Left lobe of liver (tissue), 2 donors: ENCODE results near the gene PLSCR1. TPM values are rescaled to one million over a fixed set of nuclear protein-coding genes. Genes with fewer than 3 reads are reported as not detected.
A peak's percentile ranks its signal among the peaks of the same experiment; 100 is the strongest.
"Not testable (repeated sequence)": the region's sequence is repeated elsewhere in the genome, so short reads cannot be mapped to it uniquely, and the experiment has no call there.

Source experiments
- ATAC-seq: fragments of 200-7000 bp; cut with Tn5 transposase; one replicate; pipeline ENCODE4 v1.9.1; 2020; ENCODE audit warnings: mild to moderate bottlenecking, moderate library complexity
- DNase-seq: peaks from one replicate; pipeline ENCODE4 v3.0.0-alpha.2; 2020; ENCODE audit warnings: low spot score
- total RNA-seq: library from RNA; stranded (reverse); gene quantifications from one replicate; pipeline ENCODE4 v1.2.1, GENCODE V29; 2021
- donor health status: DM: no; HTN: no; CAD: no; lungs with moderate emphysema.
- donor health status: DM: no; HTN: yes; CAD: no.

PLSCR1 gene
- total RNA-seq, 1 donor from 2014 or later, result 21.3 TPM

DNA sequence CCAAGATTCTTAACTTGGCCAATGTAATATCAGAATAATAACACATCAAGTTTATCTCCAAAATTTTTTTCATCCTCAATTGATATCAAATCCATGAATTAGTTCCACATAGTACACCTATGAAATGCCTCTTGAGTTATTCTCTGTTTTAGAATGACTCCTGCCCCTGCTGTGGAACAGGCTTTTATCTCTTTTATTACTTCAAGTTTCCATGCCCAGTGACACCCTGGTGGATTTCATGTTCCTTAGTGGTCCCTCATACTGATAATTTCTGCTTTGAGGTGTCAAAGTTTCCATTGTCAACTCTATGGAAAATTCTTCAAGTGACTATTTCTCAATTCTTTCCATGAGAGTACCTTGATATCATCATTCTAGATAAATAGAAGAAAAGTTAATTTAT, 24.6 kb downstream of the PLSCR1 start:
- DNase-seq (no peak), ATAC-seq (no peak)

DNA sequence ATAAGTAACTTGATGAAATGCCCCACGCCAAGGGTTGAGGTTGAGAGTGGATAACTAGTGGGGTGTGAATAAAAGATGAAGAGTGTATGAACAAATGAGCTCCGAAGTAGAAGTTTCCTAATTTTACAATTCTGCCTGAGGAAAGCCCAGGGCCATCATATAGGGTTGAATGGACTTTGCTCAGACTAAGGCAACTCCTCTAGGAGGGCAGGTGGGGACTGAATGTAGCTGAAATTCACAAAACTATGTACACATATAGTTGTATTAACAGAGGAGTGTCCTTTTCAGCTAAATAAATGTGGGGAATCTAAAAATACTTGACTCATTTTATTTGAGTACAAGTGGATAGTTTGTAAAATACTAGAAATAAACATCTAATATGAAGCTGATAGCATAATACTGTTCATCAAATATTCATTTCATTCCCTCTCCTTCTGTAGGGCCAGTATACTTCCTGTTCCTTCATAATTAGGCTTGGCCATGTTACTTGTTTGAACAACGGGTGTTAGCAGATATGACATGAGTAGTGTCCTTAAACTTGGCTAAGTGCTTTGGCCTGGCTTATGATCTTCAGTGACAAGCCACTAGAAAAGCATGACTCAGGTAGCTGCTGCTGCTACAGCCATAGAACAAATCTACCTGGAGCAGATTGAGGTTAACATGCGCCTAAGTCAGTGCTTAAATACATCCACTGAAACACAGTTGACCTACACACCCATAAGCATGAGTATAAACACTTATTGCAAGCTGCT, 26.5 kb downstream of the PLSCR1 start:
- DNase-seq (no peak), ATAC-seq (peak; percentile 93)

- ATAC-seq (no peak), DNase-seq (no peak)
Observed at GRCh38 chr3:146513386-146514051, 30.9 kb downstream of the PLSCR1 start.

- ATAC-seq (peak; percentile 90), DNase-seq (peak; percentile 61)
Observed at GRCh38 chr3:146511402-146512134, 32.8 kb downstream of the PLSCR1 start.

GRCh38 chr3:146507331-146508120, 36.9 kb downstream of the PLSCR1 start:
- ATAC-seq (no peak), DNase-seq (no peak)

DNA sequence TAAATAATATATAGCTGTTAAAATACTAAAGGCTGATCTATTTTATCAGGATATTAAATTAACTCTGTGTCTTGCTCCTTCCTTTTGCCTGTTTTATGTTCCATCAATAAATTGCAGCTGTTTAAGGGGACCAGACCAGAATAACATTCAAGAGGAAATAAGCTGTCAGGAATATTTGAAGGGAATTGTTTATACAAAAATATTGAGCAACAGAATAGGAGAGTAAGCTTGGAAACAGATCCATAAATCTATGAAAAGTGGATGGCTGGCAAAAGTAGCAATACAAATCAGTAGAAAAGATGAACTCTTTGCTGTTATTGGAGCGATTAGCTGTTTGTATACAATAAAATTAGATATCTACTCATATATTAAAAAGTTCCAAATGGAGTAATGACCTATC, 38.9 kb downstream of the PLSCR1 start:
- ATAC-seq, result no peak
- no peak for DNase-seq

DNA sequence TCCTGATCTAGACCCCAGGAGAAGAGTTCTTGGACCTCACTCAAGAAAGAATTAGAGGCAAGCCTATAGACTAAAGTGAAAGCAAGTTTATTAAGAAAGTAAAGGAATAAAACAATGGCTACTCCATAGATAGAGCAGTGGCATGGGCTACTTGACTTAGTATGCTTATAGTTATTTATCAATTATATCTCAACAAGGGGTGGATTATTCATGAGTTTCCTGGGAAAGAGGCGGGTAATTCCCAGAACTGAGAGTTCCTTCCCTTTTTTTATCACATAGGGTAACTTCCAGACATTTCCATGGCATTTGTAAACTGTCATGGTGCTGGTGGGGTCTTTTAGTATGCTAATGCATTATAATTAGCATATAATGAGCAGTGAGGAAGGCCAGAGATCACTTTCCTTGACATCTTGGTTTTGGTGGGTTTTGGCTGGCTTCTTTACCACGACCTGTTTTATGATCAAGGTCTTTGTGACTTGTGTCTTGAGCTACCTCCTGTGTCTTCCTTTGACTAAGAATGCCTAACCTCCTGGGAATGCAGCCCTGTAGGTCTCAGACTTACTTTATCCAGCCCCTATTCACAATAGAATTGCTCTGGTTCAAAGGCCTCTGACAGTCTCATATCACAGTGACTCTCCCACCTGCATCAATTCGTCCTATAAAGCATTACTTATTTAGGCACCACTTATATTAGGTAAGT, 39.8 kb downstream of the PLSCR1 start:
- no peak for ATAC-seq
- DNase-seq, result no peak

DNA sequence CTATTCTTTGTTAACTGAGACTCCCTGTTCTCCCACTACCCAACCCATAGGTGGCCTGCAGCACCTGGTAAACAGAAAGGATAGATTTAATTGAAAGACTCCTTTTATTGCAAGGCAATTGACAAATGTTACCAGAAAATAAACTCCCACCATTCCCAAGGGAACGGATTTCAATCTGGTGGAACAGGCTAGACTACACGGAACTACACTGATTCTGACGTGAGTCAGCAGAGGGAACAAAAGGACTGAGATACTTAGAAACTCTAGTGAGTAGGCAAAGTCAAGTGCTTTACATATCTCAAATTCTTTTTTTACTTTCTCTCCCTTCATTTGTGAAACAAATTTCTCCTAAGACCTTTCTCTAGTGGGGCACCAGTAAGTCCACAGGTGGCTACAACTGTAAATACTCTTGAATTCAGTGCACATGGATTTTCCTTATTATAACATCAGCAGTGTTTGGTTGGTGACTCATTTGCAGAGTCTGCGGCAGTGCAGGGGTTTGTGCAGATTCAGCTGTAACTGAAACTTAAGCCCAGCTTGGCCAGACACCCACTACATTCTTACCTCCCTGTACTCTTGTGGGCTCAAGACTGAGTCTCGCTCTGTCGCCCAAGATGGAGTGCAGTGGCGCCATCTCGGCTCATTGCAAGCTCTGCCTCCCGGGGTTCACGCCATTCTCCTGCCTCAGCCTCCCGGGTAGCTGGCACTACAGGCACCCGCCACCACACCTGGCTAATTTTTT, 40.8 kb downstream of the PLSCR1 start:
- ATAC-seq (peak; percentile 51), DNase-seq (no peak)

- ATAC-seq, result no peak
Observed at GRCh38 chr3:146502887-146503460, 41.4 kb downstream of the PLSCR1 start.

GRCh38 chr3:146501752-146502151, 42.7 kb downstream of the PLSCR1 start:
- no peak for ATAC-seq
- DNase-seq, result no peak

More at GRCh38 chr3:146502887-146503460, 41.4 kb downstream of the PLSCR1 start:
- no peak for DNase-seq

- DNase-seq, result no peak
- no peak for ATAC-seq
Observed at GRCh38 chr3:146499701-146500100, 44.7 kb downstream of the PLSCR1 start.

- ATAC-seq, result no peak
- no peak for DNase-seq
Observed at GRCh38 chr3:146498002-146498736, 46.2 kb downstream of the PLSCR1 start.

DNA sequence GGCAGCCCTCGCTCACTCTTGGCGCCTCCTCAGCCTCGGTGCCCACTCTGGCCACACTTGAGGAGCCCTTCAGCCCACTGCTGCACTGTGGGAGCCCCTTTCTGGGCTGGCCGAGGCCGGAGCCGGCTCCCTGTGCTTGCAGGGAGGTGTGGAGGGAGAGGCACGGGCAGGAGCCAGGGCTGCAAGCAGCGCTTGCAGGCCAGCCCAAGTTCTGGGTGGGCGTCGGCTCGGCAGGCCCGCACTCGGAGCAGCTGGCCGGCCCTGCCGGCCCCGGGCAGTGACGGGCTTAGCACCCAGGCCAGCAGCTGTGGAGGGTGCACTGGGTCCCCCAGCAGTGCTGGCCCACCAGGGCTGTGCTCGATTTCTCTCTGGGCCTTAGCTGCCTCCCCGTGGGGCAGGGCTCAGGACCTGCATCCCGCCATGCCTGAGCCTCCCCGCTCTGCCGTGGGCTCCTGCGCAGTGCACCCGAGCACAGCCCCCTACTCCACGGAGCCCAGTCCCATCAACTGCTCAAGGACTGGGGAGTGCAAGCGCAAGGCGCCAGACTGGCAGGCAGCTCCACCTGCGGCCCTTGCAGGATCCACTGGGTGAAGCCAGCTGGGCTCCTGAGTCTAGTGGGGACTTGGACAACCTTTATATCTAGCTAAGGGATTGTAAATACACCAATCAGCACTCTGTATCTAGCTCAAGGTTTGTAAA, 47.1 kb downstream of the PLSCR1 start:
- DNase-seq, result not testable (repeated sequence)

DNA sequence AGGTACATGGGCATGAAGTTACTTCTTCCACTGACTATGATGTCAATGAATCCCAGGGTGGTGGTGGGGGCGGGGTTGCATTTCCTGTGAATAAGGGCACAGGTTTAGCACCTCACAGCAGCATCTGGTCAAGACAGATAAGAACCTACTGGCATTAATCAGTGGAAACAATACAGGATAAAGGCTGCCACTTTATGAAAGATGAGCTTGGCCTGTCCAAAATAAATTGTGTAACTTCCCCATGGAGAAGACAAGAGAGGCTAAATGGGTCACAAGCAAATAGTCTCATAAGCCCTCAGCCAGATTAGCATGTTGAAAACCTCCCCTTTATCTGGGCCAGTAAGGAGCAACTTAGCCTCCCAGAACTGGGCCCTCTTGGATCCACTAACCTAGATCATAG, 47.7 kb downstream of the PLSCR1 start:
- ATAC-seq (no peak), DNase-seq (no peak)

More for the DNA sequence above, 47.1 kb downstream of the PLSCR1 start:
- ATAC-seq, result not testable (repeated sequence)

- DNase-seq (no peak), ATAC-seq (no peak)
Observed at GRCh38 chr3:146496251-146496650, 48.2 kb downstream of the PLSCR1 start.

GRCh38 chr3:146493761-146494160, 50.6 kb downstream of the PLSCR1 start:
- DNase-seq, result no peak
- no peak for ATAC-seq

DNA sequence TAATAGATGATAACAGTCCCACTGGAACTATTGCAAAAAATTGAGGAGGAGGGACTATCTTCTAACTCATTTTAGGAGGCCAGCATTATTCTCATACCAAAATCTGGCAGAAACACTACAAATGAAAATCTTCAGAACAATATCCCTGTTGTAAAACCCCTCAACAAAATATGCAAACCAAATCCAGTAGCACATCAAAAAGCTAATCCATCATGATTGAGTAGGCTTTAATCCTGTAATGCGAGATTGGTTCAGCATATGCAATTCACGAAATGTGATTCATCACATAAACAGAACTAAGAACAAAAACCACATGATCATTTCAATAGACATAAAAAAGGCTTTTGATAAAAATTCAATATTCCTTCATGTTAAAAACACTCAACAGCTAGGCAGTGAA, 51.2 kb downstream of the PLSCR1 start:
- DNase-seq (no peak), ATAC-seq (no peak)

DNA sequence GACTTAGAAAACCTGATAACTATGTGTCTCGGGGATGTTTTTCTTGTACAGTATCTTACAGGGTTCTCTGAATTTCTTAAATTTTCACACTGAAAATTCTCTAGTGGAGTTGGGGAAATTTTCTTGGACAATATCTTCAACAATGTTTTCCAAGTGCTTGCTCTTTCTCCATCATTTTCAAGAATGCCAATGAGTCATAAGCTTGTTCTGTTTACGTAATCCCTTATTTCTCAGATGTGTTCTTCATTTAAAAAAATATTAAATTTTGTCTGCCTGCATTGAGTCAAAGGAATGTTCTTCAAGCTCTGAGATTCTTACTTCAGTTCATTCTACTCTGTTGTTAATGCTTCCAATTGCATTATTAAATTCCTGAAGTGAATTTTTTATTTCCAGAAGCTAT, 53.1 kb downstream of the PLSCR1 start:
- DNase-seq (no peak), ATAC-seq (no peak)
